H9 (cell line): Measurements from ENCODE around the gene DIS3L2. TPM values are rescaled to one million over a fixed set of nuclear protein-coding genes. Genes with fewer than 3 reads are reported as not detected.

ENCODE experiments used
- DNase-seq: peaks from one replicate; pipeline ENCODE4 v3.0.0-alpha.2; 2017
- H2AFZ ChIP-seq: one replicate; pipeline ENCODE4 v1.6.1; 2013; ENCODE audit warnings: mild to moderate bottlenecking, low read length, control low read depth, moderate library complexity
- H2AK5ac ChIP-seq: 2 replicates; pipeline ENCODE4 v1.6.1; 2013; ENCODE audit warnings: low read length, control low read depth, mixed read lengths; ENCODE audit not compliant: insufficient read length
- H2BK120ac ChIP-seq: one replicate; pipeline ENCODE4 v1.6.1; 2013; ENCODE audit warnings: low read depth, mild to moderate bottlenecking, low read length, control low read depth, inconsistent platforms; ENCODE audit not compliant: poor library complexity, severe bottlenecking
- H2BK12ac ChIP-seq: 2 replicates; pipeline ENCODE4 v1.6.1; 2013; ENCODE audit warnings: low read length, control low read depth, mixed read lengths, low read depth; ENCODE audit not compliant: insufficient read length
- H2BK15ac ChIP-seq: 2 replicates; pipeline ENCODE4 v1.6.1; 2013; ENCODE audit warnings: low read depth, low read length, control low read depth
- H2BK20ac ChIP-seq: one replicate; pipeline ENCODE4 v1.6.1; 2013; ENCODE audit warnings: low read depth, mild to moderate bottlenecking, low read length, control low read depth, inconsistent platforms; ENCODE audit not compliant: poor library complexity, severe bottlenecking
- H2BK5ac ChIP-seq: 2 replicates; pipeline ENCODE4 v1.6.1; 2013; ENCODE audit warnings: low read length, control low read depth, mixed read lengths; ENCODE audit not compliant: insufficient read length
- H3K14ac ChIP-seq: 2 replicates; pipeline ENCODE4 v1.6.1; 2013; ENCODE audit warnings: low read length, control low read depth; ENCODE audit not compliant: insufficient read depth
- H3K18ac ChIP-seq: 2 replicates; pipeline ENCODE4 v1.6.1; 2013; ENCODE audit warnings: low read depth, mild to moderate bottlenecking, mixed read lengths, low read length, control low read depth; ENCODE audit not compliant: insufficient read length
- H3K23ac ChIP-seq: 2 replicates; pipeline ENCODE4 v1.6.1; 2013; ENCODE audit warnings: low read length, control low read depth, mixed read lengths, low read depth; ENCODE audit not compliant: insufficient read length
- H3K23me2 ChIP-seq: 2 replicates; pipeline ENCODE4 v1.6.1; 2013; ENCODE audit warnings: low read depth, mild to moderate bottlenecking, mixed read lengths, low read length, control low read depth; ENCODE audit not compliant: insufficient read length, poor library complexity, severe bottlenecking
- H3K27ac ChIP-seq: 2 replicates; pipeline ENCODE4 v1.5.1; 2013; ENCODE audit warnings: low read length, control low read depth, mixed read lengths, low read depth; ENCODE audit not compliant: insufficient read length
- H3K27me3 ChIP-seq: 2 replicates; pipeline ENCODE4 v1.6.1; 2013; ENCODE audit warnings: low read length, control low read depth, inconsistent platforms; ENCODE audit not compliant: insufficient read depth
- H3K4ac ChIP-seq: 2 replicates; pipeline ENCODE4 v1.6.1; 2013; ENCODE audit warnings: low read depth, mild to moderate bottlenecking, control low read depth, inconsistent platforms, low read length, moderate library complexity
- H3K4me1 ChIP-seq: 2 replicates; pipeline ENCODE4 v1.6.1; 2013; ENCODE audit warnings: low read length, control low read depth, inconsistent platforms; ENCODE audit not compliant: insufficient read depth
- H3K4me2 ChIP-seq: 2 replicates; pipeline ENCODE4 v1.6.1; 2013; ENCODE audit warnings: low read length, control low read depth, mixed read lengths; ENCODE audit not compliant: insufficient read length, insufficient read depth
- H3K56ac ChIP-seq: 2 replicates; pipeline ENCODE4 v1.6.1; 2013; ENCODE audit warnings: low read depth, mild to moderate bottlenecking, mixed read lengths, low read length, control low read depth; ENCODE audit not compliant: insufficient read length
- H3K79me1 ChIP-seq: 2 replicates; pipeline ENCODE4 v1.6.1; 2013; ENCODE audit warnings: low read depth, mild to moderate bottlenecking, moderate library complexity, low read length, control low read depth, inconsistent platforms; ENCODE audit not compliant: insufficient read depth, poor library complexity, severe bottlenecking
- H3K79me2 ChIP-seq: 2 replicates; pipeline ENCODE4 v1.6.1; 2013; ENCODE audit warnings: low read length, control low read depth, inconsistent platforms; ENCODE audit not compliant: insufficient read depth
- H3K9ac ChIP-seq: 2 replicates; pipeline ENCODE4 v1.6.1; 2013; ENCODE audit warnings: low read length, control low read depth, mixed read lengths; ENCODE audit not compliant: insufficient read length; ENCODE audit errors: extremely low read depth
- H3K9me3 ChIP-seq: one replicate; pipeline ENCODE4 v1.6.1; 2013; ENCODE audit warnings: low read depth, low read length, inconsistent platforms; ENCODE audit not compliant: control insufficient read depth
- H3T11ph ChIP-seq: one replicate; pipeline ENCODE4 v1.6.1; 2013; ENCODE audit warnings: mild to moderate bottlenecking, low read length, control low read depth, inconsistent platforms
- H4K20me1 ChIP-seq: one replicate; pipeline ENCODE4 v1.6.1; 2013; ENCODE audit not compliant: control insufficient read depth, insufficient read length, insufficient read depth
- H4K5ac ChIP-seq: 2 replicates; pipeline ENCODE4 v1.6.1; 2013; ENCODE audit warnings: low read depth, mild to moderate bottlenecking, mixed read lengths, low read length, control low read depth; ENCODE audit not compliant: insufficient read length
- H4K8ac ChIP-seq: replicated peaks from 2 replicates; pipeline ENCODE4 v1.6.1; 2013; ENCODE audit warnings: low read length, control low read depth, mixed read lengths, low read depth; ENCODE audit not compliant: insufficient read length
- H4K91ac ChIP-seq: 2 replicates; pipeline ENCODE4 v1.6.1; 2013; ENCODE audit warnings: low read depth, mild to moderate bottlenecking, moderate library complexity, mixed read lengths, low read length, control low read depth; ENCODE audit not compliant: insufficient read length
- H3K27ac Mint-ChIP-seq, 3 experiments: 2 replicates in 2 of 3; 3 replicates in 1 of 3; pipeline ENCODE4 v1.8.0; 2020 to 2021; ENCODE audit warnings: mixed read lengths in 3 of 3, mild to moderate bottlenecking in 1 of 3, moderate library complexity in 1 of 3
- H3K27me3 Mint-ChIP-seq: 2 replicates; pipeline ENCODE4 v1.8.0; 2021; ENCODE audit warnings: low read depth, mild to moderate bottlenecking, moderate library complexity, mixed read lengths
- H3K36me3 Mint-ChIP-seq, 3 experiments: 2 replicates in 2 of 3; 3 replicates in 1 of 3; pipeline ENCODE4 v1.8.0; 2020 to 2021; ENCODE audit warnings: low read depth in 3 of 3, mixed read lengths in 3 of 3; ENCODE audit not compliant: insufficient read depth in 1 of 3
- H3K4me1 Mint-ChIP-seq, 2 experiments: 2 replicates each; pipeline ENCODE4 v1.8.0; 2020; ENCODE audit warnings: mixed read lengths in 2 of 2
- H3K4me3 Mint-ChIP-seq, 2 experiments: 2 replicates in 1 of 2; 3 replicates in 1 of 2; pipeline ENCODE4 v1.8.0; 2020 to 2021; ENCODE audit warnings: mild to moderate bottlenecking in 2 of 2, mixed read lengths in 2 of 2, moderate library complexity in 1 of 2
- H3K9me3 Mint-ChIP-seq, 2 experiments: 2 replicates in 1 of 2; 3 replicates in 1 of 2; pipeline ENCODE4 v1.8.0; 2020; ENCODE audit warnings: mild to moderate bottlenecking in 2 of 2, mixed read lengths in 2 of 2, moderate library complexity in 1 of 2
- CTCF ChIP-seq: fragments of 200-600 bp; sonication (generic); conservative IDR thresholded peaks from 3 replicates; pipeline ENCODE4 v1.8.0; 2021; ENCODE audit warnings: antibody characterized with exemption, mild to moderate bottlenecking
- WGBS: extraction: QIAGEN DNeasy Blood & Tissue Kit; methylation state at CpG from one replicate; pipeline ENCODE4 v1.1.7; 2013; ENCODE audit warnings: missing lambda C conversion rate, low lambda C conversion rate, mixed read lengths; ENCODE audit not compliant: insufficient read length; ENCODE audit errors: extremely low coverage; 5-methylcytosine and 5-hydroxymethylcytosine counted together
- total RNA-seq: library from RNA; stranded (reverse); gene quantifications from 2 replicates; pipeline ENCODE4 v1.2.1, GENCODE V29; 2021

The DIS3L2 gene
- total RNA-seq, 1 experiment from 2014 or later, result 28.1 TPM

GRCh38 chr2:231932711-231932970 is 28.9 kb upstream of the DIS3L2 start:
- H3K23ac ChIP-seq, result no peak overlapping the region
- no peak overlapping the region for H2BK15ac ChIP-seq
- H4K5ac ChIP-seq, result no peak overlapping the region
- Mint-ChIP-seq H3K36me3 (no peaks in the 10 kb centered on the region), H3K4me3 (no peak overlapping the region), H3K27me3 (peaks cover 36% of the 10 kb centered on the region), H3K27ac (no peak overlapping the region), H3K4me1 (peaks cover 0 to 4% of the 10 kb centered on the region in 2 experiments; a peak in 1 of 4 replicates), H3K9me3 (no peaks in the 10 kb centered on the region; a peak in 1 of 5 replicates)
- H3K4me1 ChIP-seq, result no peaks in the 10 kb centered on the region
- H3K79me2 ChIP-seq, result no peaks in the 10 kb centered on the region
- H3K4ac ChIP-seq, result no peak overlapping the region
- WGBS, result no CpG with 5 or more reads among the region's 3 CpGs
- H2AFZ ChIP-seq, result no peak overlapping the region
- H2BK12ac ChIP-seq, result no peak overlapping the region
- no peak overlapping the region for H2AK5ac ChIP-seq
- no peak overlapping the region for H4K8ac ChIP-seq
- peaks cover 5% of the 10 kb centered on the region; the same call in 1 of the 2 replicates for H3K27me3 ChIP-seq
- no peaks in the 10 kb centered on the region for H3K9me3 ChIP-seq
- no peak overlapping the region for H3T11ph ChIP-seq
- H3K79me1 ChIP-seq, result no peaks in the 10 kb centered on the region
- H3K23me2 ChIP-seq, result no peaks in the 10 kb centered on the region
- no peak overlapping the region for H4K91ac ChIP-seq
- H3K4me2 ChIP-seq, result no peak overlapping the region
- no peak for DNase-seq
- no peak overlapping the region for H3K14ac ChIP-seq
- H3K56ac ChIP-seq, result no peak overlapping the region
- H3K9ac ChIP-seq, result no peak overlapping the region
- H3K18ac ChIP-seq, result no peak overlapping the region
- no peak overlapping the region for H2BK5ac ChIP-seq
- no peak for TF ChIP-seq CTCF
- no peak overlapping the region for H2BK120ac ChIP-seq
- H4K20me1 ChIP-seq, result no peaks in the 10 kb centered on the region
- H2BK20ac ChIP-seq, result no peak overlapping the region
- no peak overlapping the region for H3K27ac ChIP-seq
